Liver (tissue), 3 donors: Measurements from ENCODE around the gene STEAP2.

Experiments used
- CTCF ChIP-seq: fragments of 150-350 bp; IDR thresholded peaks from 2 replicates; pipeline ENCODE4 v1.5.1; 2017; ENCODE audit warnings: improper control_type of control experiment, low read depth, low read length; ENCODE audit not compliant: missing input control
- GABPA ChIP-seq, 2 donors: IDR thresholded peaks in 1 of 2; conservative IDR thresholded peaks in 1 of 2; 2 replicates each; pipeline ENCODE4 v1.6.1; 2016; ENCODE audit warnings: antibody characterized with exemption in 2 of 2, mild to moderate bottlenecking in 1 of 2, moderate library complexity in 1 of 2
- HNF4G ChIP-seq: IDR thresholded peaks from 2 replicates; pipeline ENCODE4 v1.6.1; 2016; ENCODE audit warnings: antibody characterized with exemption
- RAD21 ChIP-seq, 2 donors: IDR thresholded peaks; 2 replicates each; pipeline ENCODE4 v1.6.1; 2016; ENCODE audit warnings: antibody characterized with exemption in 2 of 2, mild to moderate bottlenecking in 2 of 2
- REST ChIP-seq: IDR thresholded peaks from 2 replicates; pipeline ENCODE4 v1.6.1; 2016; ENCODE audit warnings: antibody characterized with exemption, mild to moderate bottlenecking
- SP1 ChIP-seq: IDR thresholded peaks from 2 replicates; pipeline ENCODE4 v1.6.1; 2018; ENCODE audit warnings: antibody characterized with exemption, mild to moderate bottlenecking
- ZBTB33 ChIP-seq: IDR thresholded peaks from 2 replicates; pipeline ENCODE4 v1.6.1; 2016; ENCODE audit warnings: antibody characterized with exemption
- TF ChIP-seq, protein P1 (sequence below): IDR thresholded peaks from 2 replicates; pipeline ENCODE4 v1.6.1; 2016; ENCODE audit warnings: antibody characterized with exemption
- donor health status: healthy.
- donor health status: healthy.

- TF ChIP-seq CTCF (no peak), GABPA (IDR thresholded peaks at IDR 0.05 in 1 of 2, conservative IDR thresholded peaks at IDR 0.05 in 1 of 2) (no peak), REST (no peak), HNF4G (no peak), RAD21 (IDR thresholded peaks at IDR 0.05) (no peak), ZBTB33 (no peak), SP1 (no peak)
- TF ChIP-seq, protein P1, sequence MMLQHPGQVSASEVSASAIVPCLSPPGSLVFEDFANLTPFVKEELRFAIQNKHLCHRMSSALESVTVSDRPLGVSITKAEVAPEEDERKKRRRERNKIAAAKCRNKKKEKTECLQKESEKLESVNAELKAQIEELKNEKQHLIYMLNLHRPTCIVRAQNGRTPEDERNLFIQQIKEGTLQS: no peak
Measured at GRCh38 chr7:90274161-90274560, 62.6 kb downstream of the STEAP2 start.
